HG03442 (cell line): ENCODE measurements around the gene CAMTA1.

ENCODE experiments used
- ATAC-seq: cut with Tn5 transposase; IDR thresholded peaks from one replicate; pipeline ENCODE4 v1.9.1; 2021; ENCODE audit warnings: mild to moderate bottlenecking, moderate library complexity; ENCODE audit not compliant: unreplicated experiment

CAMTA1 gene

DNA sequence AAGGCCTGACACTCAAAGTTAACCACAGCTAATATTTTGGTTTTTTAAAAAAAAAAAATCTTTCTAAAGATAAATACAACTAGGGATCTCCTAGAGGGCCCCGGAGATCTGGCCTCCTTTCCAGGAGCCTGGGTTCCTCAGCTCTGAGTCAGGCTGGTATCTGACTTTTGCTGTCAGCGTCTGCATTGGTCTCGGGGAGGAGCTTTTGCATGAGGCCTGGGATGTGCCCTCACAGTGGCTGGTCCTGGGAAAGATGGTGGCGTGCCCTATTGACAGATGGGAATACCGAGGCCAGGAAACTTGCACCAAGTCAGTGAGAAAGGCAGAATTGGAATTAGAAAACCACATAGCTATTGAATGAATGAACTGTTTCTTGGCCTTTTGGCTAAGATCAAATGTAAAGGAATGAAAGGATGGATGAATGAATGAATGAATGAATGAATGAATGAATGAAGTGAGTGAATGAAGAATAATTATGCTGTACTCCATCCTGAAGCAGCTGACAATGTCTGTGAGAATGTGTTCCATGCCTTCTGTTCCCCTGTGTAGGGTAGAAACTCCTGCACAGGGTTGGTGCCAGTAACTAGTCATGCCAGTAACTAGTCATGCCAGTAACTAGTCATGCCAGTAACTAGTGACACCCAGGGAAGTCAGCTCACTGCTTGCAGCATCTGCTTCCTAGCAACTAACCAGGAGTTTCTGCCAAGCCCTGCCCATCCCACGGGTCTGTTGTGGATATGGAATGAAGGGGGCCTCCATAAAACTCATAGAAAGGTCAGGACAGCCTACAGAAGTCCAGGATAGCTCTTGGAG is 743.3 kb downstream of the CAMTA1 start:
- ATAC-seq = no peak

DNA sequence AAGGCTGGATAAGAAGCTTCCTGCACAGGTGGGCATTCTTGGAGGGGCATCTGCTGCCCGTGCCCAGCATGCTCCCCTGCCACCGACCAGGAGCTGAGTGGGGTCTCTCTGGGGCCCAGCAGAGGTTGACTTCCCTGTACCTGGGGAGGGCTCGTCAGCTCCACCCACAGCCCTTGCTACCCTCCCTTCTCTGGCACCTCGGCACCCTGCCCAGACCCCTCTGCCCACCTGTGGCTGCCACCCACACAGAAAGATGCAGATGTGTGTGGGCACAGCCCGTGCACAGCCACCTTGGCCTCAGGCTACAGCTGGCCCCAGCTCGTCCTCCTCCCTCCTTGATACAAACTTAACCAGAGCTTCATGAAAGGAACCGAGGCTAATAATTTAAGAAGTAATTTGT is 744.7 kb downstream of the CAMTA1 start:
- ATAC-seq = no peak

DNA sequence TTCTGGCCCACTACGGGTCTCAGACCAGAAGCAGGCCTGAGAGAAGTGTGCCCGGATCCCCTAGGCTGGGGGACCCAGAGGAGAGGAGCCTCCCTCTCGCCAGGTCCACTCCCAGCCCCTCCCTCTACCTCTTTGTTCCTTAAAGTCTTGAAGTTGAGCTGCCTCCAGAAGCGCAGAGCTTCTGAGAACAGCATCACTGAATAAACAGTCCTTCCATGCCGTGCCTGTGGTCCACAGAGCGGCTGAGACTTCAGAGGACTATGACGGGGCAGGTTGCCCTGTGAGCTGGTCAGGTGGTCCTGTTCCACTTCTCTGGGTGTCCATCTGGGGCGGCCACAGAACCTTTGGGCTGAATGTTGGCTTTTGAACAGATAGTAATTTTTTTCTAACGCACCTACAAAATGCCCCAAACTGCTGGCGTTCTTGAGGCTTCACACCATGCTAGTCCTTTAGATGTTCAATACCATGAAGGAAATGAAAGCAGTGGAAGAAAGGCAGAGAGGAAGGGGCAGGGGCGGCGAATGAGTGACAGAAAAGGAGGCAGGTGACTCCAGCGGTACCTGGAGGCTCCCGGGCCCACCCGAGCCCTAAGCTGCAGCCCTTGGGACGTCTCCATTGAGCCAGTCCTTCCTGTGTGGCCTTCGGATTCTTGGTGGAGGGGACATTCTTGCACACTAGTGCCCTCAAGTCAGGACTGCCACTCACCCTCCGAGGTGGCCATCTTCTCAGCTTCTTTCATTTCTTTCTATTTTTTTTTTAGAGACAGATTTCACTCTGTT is 746.5 kb downstream of the CAMTA1 start:
- ATAC-seq = no peak

DNA sequence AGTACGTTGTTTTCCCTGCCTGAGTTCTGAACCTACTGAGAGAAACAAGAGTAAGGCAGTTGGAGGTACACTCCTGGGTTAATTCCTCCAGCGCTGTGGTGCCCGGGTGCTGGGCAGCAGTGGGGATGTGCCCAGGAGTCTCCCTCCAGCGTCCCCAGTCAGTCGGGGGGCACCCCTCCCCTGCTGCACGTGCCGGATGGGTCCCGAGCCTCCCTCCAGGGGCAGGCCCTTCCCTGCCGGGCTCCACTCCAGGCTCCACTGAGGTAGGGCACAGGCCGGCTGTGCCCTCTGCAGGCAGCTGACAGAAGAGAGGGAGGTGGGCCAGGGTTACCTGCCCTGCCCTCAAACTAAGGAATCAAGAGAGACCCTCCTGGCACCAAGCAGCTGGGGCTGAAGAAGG is 747.8 kb downstream of the CAMTA1 start:
- no peak for ATAC-seq

DNA sequence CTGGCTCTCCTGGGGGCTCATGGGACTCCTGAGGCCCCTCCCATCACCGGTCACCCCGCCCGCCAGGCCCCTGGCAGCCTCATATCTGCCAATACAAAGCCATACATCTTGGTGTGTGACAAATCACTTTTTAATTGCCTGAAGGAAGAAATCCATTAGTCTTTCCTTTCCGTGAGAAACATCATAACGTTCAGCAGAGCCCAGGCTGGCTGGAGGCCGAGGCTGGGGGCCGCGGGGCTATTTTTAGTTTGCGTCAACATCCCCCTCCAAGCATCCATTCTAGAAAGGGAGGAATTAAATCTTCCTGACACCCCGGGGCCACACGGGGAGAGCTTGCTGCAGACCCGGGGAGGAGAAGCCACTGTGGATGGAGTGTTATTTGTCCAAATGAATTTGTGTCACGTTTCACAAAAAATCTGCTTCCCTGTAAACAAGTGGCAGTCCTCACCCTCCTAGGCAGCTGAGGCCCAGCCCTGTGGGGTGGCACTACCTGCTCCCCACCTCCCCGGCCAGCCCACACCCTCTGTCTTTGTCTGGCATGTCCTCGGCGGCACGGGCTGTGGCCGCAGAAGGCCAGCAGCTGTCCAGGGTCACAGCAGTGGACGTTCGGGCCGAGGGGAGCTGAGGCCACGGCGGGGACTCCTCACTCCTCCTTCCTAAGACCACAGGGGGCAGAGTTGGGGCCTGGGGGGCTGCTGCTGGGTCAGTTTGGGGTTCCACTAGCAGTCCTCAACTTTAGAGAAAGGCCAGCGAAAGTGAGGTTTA is 749.0 kb downstream of the CAMTA1 start:
- no peak for ATAC-seq

DNA sequence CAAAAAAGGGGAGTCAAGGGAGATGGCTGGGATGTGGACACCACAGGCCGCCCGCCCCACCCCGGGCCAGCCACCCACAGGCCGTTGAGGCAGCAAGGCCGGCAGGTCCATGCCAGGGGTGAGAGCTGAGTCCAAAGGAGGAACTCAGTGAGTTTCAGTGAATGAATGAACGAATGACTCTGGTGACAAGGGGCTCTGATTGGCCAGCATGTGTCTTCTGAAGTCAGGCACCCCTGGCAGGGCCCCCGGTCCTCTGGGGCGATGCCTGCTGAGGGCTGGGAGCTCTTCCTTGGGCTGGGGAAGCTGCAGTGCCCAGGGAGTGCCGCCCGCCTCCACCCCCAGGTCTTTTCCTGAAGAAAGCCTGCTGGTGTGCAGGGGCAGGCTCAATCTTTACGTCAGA is 749.8 kb downstream of the CAMTA1 start:
- no peak for ATAC-seq

DNA sequence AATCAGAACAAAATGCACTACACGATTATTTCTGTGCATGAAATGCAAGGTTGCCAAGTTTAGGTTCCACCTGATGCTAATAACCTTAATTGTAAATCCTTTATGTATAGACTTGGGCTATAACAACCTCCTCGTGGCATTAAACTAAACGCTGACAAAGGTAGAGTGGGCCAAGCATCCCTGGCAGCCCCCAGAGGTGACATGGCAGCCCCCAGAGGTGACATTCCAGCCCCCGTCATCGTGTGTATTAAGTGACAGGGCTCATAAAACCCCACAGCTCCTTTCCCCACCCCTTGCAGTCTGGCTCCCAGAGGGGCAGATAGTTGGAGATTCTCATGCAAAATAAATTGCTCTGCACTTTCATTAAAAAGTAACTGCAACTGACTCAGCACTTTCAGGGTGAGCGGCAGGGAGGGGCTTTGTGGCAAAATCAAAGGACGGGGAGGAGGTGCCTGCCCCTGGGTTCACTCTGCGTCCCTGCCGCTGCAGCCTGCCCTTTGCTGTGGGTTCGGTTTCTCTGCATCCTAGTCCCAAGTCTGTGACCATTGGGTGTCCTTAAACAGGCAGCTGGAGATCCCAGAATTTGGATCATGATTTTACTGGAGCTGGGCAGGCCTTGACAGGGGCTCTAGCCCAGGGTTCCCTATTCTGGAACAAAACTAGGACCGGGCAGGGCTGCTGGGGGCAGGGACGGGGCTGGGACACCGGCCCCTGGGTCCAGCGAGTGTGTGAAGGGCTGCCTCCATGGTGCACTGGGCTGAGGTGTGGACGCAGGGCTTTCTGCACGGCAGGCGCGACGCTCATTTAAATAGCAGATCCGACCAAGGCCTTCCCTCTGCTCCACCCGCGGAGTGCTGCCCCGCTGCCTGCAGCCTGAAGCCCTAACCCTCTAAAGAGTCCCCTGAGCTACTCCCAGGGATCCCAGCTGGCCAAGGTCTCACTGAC is 751.0 kb downstream of the CAMTA1 start:
- ATAC-seq = no peak

DNA sequence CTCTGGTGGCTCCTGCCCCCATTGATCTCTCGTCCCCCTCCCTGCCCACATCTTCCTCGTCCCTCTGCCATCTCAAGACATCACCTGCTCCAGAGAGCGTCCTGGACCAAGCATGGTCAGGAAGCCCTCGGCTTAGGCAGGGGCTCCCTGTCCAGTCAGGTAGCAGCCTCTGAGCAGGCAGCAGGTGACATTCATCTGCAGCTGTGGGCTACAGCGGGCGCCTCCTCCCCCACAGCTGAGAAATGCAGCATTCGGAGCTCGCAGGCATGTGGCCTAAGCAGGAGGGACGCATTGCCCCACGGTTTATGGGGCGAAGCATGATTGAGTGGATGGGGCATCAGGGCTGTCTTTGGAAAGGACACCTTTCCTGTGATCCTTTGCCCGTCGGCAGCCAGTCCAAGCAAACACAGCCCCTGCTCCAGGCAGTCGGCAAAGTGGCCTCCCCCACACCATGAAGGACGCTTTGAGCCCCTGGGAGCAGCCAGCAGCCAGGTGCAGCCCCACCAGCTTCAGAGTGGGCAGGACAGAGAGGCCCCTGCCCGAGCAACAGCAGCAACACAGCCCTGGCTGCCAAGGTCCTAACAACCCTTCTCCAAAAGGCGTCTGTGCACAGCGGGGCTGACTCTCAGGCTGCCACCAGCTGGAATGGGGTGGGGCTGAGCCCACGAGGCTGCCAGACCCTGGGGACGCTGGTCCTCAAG is 751.8 kb downstream of the CAMTA1 start:
- ATAC-seq = no peak

DNA sequence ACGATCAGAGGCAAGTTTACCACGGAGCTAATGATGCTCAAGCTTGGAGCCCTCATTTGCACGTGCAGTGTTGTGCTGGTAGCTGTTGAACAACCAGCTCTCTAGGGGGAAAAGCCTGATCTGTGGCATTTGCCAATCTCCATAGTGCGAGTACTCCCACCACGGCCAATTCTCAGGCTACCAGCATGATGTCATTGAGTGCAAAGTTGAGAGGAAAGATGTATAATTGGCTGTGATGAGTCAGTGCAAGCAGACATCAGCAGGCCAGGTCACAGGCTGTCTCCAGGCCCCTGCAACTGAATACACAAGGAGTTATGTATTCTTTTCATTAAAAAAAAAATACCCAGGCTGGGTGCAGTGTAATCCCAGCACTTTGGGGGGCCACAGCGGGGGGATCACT is 752.8 kb downstream of the CAMTA1 start:
- ATAC-seq = no peak

DNA sequence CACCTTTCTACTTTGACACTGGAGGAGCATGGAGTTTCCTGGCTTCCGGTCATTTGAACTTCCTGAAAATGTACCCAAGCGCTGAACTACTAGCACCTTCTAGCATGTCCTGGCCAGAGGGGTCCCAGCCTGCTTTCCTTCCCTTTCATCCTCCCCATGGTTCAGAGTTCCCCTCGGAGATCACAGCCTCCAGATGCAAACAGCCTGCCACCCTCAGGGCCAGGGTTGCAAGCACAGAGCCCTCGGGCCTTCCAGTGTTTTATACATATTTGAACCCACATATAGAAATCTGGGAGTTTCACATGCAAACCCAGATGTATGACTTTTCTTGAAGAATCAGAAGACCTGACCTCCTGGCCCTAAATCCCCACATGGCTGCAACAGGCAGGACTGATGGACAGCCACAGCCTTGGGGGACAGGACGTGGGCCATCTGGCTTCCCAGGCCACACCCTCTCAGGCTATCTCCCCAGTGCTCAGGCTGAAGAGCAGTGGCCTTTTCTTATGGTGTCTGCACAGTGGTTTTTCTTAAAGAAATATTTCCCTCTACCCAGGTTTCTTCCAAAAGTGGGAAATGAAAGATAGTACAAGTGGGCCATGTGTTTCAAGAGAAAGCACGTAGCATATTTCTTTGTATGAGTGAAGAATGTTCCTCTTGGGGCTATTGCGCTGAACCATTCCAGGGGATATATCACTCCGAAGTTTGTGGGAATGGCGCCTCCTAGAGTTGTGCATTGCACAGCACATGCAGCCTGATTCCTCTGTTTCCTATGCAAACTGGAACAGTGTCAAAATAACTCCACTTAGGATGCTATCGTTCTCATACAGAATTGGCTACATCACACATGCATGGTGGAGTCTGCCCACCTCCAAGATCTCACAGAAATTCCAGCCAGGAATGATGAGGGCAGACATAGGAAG is 753.9 kb downstream of the CAMTA1 start:
- no peak for ATAC-seq

DNA sequence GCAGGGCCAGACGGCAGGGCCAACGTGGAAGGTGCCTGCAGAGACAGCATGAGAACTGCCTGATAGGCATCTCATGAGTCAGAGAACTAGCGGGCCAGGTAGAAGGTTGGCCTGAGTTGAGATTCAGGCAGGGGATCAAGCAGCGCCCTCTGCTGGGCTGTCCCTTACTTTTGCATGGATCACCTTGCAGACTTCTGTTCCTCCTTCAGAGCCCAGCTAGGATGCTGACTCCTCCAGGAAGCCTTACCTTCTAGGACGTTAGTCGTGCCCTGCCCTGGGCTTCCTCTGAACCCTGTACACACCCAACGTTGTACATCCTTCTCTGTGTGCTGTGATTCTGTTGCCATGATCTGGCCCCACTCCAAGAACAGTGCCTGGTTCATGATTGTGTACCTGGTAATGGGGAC is 754.5 kb downstream of the CAMTA1 start:
- ATAC-seq = no peak

DNA sequence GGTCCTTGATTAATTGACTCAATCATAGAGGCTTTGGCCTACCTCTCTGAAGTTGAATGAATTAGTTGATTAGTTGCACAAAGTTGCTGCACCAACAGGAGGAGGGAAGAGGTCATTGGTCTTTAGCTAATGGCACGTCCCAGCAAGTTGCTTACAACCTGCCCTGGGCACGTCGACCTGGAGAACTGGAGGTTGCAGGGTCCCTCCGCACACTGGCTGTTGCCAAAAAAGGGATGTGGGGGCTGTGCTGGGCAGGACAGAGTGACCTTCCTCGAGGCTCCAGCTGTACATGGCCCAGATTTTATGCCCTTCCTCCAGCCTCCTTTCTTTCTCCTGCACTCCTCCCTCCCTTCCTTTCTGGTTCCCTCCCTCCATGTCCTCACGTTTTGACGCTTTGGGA is 755.6 kb downstream of the CAMTA1 start:
- ATAC-seq = no peak

DNA sequence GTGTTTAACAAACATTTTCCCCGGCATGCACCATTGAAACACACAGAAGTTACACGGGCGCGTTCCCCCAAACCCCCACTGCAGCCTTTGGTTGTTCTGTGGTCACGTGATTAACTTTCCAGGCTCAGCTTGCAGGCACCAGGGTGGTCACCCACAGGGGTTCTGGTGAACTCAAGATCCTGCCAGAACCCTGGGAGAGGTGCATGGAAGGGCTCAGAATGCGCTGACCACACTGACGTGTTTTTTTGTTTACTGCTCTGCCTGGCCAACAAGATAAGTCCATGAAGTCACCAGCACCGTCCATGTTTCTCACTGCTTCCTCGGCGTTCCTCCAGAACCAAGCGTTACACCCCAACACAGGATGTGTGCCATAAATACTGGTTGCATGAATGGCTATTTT is 756.4 kb downstream of the CAMTA1 start:
- ATAC-seq = no peak

DNA sequence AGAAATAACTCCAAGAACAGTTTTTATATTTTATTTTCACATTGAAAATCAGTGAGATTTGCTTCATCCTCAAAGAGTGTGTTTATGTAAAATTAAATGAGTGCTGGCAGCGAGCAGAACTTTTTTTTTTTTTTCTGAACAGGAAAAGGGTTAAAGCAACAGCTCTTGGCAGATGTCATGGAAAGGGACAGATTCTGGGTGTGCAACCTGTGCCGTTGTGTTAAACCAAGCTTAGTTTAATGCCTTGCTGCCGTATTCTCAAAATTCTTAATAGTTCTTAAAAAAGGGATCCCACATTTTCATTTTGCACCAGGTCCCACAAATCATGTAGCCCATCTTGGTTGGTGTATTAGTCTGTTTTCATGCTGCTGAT is 758.5 kb downstream of the CAMTA1 start:
- ATAC-seq = no peak

DNA sequence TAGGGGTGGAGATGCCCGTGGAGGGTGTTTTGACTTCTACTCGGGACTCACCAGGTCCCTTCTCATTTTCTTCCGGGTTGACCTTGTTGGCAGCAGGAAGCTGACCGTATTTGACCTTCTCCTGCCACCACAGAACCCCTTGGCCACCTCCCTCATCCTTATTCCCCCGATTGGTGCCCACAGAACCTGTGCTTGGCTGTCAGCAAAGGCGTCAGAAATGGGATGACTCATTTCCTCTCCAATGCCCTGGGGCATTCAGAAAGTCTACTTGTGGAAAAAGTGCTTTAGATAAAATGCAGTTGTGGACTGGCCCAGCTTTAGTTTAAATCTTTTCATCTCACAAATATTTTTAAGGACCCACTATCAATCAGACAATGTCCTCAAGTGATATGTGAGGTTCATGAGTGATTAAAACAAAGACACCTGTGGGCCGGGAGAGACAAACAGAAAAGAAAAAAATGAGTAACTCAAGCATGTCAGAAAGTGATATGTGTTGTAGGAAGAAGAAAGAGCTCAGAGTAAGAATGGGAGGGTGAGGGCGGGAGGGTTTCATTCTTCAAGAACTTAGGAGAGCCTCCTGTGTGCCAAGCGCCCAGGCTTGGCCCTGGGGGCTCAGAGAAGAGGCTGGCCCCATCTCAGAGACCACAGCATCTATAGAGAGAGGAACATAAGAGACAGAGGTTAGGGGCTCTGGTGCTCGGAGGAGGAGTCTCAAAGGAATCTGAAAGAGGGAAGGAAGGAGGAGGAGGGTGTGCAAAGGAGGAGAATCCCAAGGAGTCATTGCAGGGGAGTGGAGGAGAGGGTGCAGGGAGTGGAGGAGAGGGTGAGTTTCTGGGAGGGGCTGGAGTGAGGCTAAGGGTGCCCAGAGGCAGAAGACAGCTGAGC is 764.3 kb downstream of the CAMTA1 start:
- ATAC-seq = no peak

DNA sequence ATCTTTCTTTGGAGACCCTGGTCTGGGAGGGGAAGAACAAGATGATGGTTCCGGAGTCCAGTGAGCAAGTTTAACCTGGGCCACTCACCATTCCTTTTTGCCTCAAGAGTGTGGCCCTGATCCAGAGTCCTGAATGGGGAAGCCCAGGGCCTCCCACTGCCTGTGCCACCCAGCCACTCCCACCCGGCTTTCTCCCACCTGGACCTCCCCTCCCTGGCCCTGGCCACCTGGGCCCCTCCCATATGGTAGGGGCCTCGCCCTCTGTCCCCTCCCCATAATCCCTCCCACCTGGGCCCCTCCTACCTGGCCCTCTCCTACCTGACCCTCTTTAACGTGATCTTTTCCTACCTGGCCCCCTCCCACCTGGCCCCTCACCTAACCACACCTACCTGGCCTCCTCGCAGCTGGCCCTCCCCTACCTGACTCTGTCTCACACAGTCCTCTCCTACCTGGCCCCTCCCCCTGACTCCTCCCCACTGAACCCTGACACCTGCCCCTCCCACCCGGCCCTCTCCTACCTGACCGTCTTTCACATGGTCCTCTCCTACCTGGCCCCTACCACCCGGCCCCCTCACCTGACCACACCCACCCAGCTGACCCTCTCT is 765.1 kb downstream of the CAMTA1 start:
- no peak for ATAC-seq

DNA sequence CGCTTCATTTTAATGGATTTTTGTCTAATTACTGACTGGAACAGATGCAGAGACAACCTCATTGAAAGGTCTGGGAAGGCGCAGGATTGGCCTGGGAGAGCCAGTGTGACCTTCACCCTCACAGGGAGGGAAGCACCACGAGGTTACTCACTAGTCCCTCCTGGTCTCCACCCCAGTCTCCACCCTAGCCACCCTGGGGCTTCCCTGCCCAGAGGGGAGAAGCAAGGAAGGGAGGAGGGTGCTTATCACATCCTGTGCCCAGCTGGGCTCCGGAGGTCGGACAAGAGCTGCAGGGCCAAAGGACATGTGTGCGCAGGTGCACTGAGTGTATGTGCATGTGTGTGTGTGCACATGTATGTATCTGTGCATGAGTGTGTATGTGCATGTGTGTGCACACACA is 765.7 kb downstream of the CAMTA1 start:
- ATAC-seq = no peak

DNA sequence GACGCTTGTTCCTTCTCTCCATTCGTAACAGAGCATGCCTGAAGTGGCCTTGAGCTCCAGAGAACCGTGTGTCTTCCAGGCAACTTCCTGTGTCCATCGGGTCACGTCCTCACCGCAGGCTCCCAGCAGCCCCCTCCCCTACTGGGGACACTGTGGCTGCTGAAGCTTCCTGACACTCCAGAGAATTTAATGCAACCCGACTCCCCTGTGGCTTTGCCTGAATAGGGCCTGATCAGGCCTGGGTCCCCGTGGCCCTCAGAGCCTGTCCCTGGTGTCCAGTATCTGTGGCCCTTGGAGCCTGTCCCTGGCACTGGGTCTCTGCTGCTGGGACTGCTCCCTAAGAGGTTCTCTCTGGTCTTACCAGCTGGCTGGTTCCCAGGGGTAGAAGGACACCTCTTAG is 766.2 kb downstream of the CAMTA1 start:
- ATAC-seq = no peak
